H4 (cell line): ENCODE data around the gene CFAP65. TPM values are rescaled to one million over a fixed set of nuclear protein-coding genes. Genes with fewer than 3 reads are reported as not detected.

ENCODE experiments used
- DNase-seq: peaks from one replicate; pipeline ENCODE4 v3.0.0-alpha.2; 2015; ENCODE audit warnings: low spot score
- total RNA-seq: library from RNA; depleted of rRNA; stranded (reverse); fragments of >200 nt; shearing (Covaris generic); gene quantifications from 2 replicates; pipeline ENCODE4 v1.2.3, GENCODE V29; 2014

Gene CFAP65
- total RNA-seq, 1 experiment from 2014 or later, result 0.10 TPM

GRCh38 chr2:219060821-219061791 lies 19.8 kb upstream of the CFAP65 start, which contains the start of gene IHH:
Gene IHH, minus strand, starts transcription at chr2:219060921. Its CDS starts 454 bp downstream, at chr2:219060467.
- no peak for DNase-seq

- DNase-seq, result no peak
These were observed 18.7 kb upstream of the CFAP65 start for GRCh38 chr2:219059725-219060682.

- DNase-seq, result no peak
These were observed 18.0 kb upstream of the CFAP65 start for GRCh38 chr2:219059375-219059724.

DNA sequence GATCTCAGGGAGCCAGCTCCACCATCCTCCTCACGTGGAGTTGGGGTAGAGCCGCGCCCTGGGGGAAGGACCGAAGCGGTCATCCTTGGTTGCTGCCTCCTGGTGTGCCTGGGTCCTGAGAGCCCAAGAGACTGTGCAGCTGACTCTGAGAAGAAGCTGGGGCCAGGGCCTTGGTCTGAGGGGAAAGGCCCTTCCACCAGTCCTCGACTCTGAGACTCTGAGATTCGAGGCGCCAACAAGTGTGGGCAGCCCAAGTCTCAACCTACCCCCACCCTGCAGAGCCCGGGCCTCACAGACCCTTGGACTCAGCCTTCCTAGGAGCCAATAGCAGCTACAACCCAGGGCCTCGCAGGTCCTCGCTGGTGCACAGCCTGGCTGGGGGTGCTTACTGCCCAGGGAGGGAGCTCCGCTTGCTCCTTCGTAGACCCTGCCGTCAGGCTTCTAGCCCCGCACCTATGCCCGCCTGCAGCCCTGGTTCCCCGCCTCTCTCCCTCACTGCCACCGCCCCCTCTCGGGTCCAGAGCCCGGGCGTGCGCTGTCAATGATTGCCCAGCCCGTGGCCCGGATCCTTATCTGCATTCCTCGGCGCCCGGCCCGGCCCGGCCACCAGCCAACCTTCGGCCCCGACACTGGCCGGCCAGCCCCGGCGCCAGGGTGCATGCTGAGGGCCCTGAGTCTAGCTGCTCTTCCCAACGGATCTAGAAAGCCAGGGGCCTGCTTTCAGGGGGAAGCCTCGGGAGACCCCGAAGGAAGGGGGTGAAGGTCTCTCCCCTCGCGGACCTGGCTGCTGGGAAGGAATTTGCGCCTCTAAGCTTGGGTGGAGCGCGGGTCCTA lies 17.4 kb upstream of the CFAP65 start:
- DNase-seq, result no peak

DNA sequence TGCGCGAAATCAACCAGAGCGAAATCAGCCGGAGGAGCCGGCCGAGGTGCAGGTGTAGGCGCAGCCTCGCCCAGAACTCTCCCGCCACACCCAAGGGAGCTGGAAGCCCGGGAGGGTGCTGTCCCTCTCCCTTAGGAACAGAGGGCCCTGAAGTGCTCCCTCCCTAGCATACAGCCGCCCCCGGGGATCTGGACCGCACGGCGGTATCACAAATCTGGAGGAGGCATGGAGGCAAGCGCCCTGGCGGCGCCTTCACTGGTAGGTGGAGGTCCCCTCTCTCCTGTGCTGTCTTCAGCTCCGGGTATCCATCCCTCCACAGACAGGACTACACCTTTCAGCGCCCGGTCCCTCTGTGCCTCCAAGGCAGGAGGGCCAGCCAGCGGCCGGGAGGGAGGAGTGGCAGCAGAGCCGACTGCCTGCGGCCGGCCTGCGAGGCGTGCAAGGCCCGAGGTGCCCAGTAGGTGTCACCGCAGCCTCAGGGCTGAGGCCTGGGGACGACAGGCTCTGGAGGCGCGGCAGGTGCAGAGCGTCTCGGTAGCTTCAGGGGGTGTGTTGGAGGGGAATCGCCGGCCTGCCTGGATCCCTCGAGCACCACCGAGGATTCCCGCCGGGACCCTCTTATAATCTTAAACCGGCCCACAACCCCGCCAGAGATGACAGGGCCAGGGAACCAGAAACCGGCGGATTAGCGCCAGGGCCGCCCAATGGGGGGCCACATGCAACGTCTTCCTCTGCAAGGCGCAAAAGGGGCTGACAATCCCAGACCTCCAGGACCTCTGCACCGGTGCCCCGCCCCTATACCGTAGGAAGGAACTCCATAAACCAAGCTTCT lies 16.6 kb upstream of the CFAP65 start:
- DNase-seq, result peak; percentile 33

GRCh38 chr2:219056896-219057708 lies 15.8 kb upstream of the CFAP65 start:
- DNase-seq, result no peak

GRCh38 chr2:219056176-219056895 lies 15.0 kb upstream of the CFAP65 start:
- DNase-seq, result no peak

DNA sequence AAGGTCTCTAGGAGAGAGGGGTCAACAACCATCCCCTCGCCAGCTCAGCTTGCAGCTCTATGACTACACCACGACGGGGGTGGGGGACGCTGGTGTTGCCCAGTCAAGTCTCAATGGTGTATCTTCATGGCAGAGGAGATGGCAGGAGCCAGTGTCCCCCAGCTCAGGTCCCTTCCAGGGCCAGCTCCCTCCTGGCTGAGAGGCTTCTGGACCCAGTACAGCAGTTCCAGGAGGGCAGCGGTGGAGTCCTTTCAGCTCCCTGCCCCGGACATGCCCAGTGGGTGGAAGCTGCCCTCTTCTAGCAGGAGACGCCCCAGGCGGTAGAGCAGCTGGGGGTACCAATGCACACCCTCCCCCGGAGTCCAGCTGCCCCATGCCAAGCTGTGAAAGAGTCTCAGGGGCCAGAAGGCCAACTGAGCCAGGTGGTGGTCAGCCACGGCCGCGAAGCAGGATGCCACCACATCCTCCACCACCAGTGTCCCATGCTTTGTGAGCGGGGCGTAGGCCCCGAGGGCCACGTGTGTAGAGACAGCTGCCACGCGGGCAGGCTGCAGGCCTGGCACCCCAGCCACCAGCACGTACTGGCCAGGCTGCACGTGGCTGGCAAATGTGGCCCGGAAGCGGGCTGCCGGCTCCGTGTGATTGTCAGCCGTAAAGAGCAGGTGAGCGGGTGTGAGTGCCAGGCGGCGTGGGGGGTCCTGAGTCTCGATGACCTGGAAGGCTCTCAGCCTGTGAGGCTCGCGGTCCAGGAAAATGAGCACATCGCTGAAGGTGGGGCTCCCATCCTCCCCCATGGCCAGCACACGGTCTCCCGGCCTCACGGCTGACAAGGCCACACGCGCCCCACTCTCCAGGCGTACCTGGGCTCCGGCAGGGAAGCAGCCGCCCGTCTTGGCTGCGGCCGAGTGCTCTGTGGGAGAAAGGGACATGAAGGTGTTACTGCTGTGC lies 13.9 kb upstream of the CFAP65 start:
- no peak for DNase-seq

DNA sequence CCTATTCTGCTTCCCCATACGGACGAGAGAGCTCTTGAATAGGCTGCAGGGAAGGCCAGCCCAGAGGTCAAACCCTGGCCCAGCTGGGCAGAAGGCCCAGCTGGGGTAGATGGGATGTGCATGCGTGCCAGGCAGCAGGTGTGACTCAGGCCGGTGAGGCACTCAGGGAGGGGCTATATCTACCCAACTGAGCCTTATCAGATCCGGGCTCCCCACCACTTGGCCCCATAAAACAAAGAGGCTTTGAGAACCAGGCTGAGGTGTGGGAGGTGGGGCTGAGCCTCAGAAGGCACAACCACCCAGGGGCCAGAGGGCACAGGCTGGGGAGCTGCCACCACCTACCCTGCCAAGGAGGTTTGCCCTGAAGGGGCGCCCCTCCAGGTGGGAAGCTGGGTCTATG lies 8.0 kb upstream of the CFAP65 start:
- DNase-seq, result no peak

- no peak for DNase-seq
These were observed 4.7 kb upstream of the CFAP65 start for GRCh38 chr2:219045937-219046550.

- no peak for DNase-seq
These were observed 1.4 kb upstream of the CFAP65 start for GRCh38 chr2:219042750-219043149.

DNA sequence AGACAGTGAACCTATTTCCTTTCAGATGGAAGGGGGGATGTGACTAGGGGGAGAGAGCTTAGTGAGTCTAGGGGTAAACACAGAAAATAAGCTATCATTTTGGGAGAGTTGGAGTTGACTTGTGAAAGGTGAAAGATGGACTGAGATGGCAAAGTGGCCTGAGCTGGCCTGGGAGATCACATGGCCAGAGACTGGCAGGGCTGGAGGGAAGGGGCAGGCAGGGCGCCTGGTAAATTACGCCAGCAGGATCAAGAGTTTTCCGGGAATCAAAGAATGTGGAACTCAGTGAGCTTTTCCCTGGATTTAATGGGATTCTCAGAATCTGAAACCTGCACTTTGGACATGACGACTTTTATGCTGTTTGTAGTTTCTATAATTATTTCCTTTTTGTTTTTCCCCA lies 841 bp upstream of the CFAP65 start:
- DNase-seq, result no peak

- DNase-seq, result no peak
These were observed 2.7 kb downstream of the CFAP65 start for GRCh38 chr2:219038600-219038999.

GRCh38 chr2:219037783-219038499 lies 3.4 kb downstream of the CFAP65 start:
- DNase-seq, result no peak

DNA sequence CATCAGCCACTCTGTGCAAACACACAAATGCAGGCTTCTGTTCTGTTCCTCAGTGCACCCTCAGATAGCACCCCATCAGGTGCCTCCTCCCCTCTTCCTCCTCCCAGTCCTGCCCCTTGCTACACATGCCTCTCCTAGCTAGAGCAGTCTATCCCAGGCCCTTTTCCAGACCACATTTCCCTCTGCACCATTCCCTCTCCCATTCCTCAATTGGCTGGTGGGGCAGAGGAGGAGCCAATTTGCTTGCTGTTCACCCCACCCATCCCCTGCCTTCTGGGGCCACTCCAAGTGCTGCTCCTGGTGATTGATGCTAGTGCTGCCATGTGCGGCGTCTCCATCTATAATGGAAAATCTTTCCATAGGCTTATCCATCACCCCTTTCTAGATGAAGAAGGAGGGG lies 5.4 kb downstream of the CFAP65 start:
- no peak for DNase-seq

DNA sequence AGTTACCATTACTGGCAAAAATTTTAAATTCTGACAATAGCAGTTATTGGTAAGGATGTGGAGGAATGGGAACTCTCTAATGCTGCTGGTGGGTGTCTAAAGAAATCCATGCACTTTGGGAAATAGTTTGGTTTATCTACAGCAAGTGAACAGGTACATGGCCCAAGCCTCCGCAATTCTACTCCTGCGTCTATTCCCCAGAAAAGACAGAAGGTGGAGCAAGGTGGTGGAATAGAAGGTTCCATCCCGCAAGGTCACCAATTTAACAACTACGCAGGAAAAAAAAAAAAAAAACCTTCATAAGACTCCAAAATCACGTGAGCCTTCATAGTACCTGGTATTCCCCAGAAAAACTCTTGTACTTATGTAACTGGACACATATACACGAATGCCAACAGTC lies 6.5 kb downstream of the CFAP65 start:
- no peak for DNase-seq
